HEK293 (cell line): ENCODE results near the gene SYT2.

Source experiments
- CTCF ChIA-PET: fragments of 350-600 bp; formaldehyde crosslinking; extraction: SDS; loops from one replicate; lab custom pipeline; 2021; ENCODE audit warnings: antibody characterized with exemption; lab: Yijun Ruan, JAX
- POLR2A ChIA-PET: fragments of 300-600 bp; formaldehyde crosslinking; extraction: SDS; loops from one replicate; lab custom pipeline; 2020; ENCODE audit warnings: antibody characterized with exemption, inconsistent platforms; lab: Yijun Ruan, JAX
- H3K27ac ChIP-seq: fragments of 200-500 bp; sonication (Bioruptor generic); 2 replicates; pipeline ENCODE4 v1.5.1; 2014; ENCODE audit warnings: low read depth, low read length, control low read depth, inconsistent platforms; ENCODE audit errors: extremely low read depth
- H3K36me3 ChIP-seq, 2 experiments: fragments of 200-500 bp in 1 of 2; sonication (Bioruptor generic) in 1 of 2; 1 replicate in 1 of 2; 2 replicates in 1 of 2; pipeline ENCODE4 v1.5.1; 2014 to 2017; ENCODE audit warnings: inconsistent platforms in 2 of 2, low read length in 2 of 2; ENCODE audit not compliant: control insufficient read depth in 2 of 2, insufficient read depth in 1 of 2
- H3K4me1 ChIP-seq: fragments of 200-500 bp; sonication (Bioruptor generic); 2 replicates; pipeline ENCODE4 v1.5.1; 2014; ENCODE audit warnings: mild to moderate bottlenecking, low read length, inconsistent platforms; ENCODE audit not compliant: control insufficient read depth, insufficient read depth
- H3K4me3 ChIP-seq: 2 replicates; pipeline ENCODE4 v1.5.1; 2011; ENCODE audit warnings: low read depth, mild to moderate bottlenecking, control low read depth, low read length, moderate library complexity
- H3K9me3 ChIP-seq: fragments of 200-500 bp; sonication (Bioruptor generic); 2 replicates; pipeline ENCODE4 v1.5.1; 2014; ENCODE audit warnings: low read depth, low read length, inconsistent platforms; ENCODE audit not compliant: control insufficient read depth, insufficient read depth
- EGR2 ChIP-seq: fragments of 450-650 bp; formaldehyde crosslinking; IDR thresholded peaks from 2 replicates; pipeline ENCODE4 v1.5.1; 2016; ENCODE audit warnings: low read depth, missing biosample characterization, missing genetic modification characterization
- FEZF1 ChIP-seq: fragments of 450-650 bp; formaldehyde crosslinking; IDR thresholded peaks from 2 replicates; pipeline ENCODE4 v1.5.1; 2016; ENCODE audit warnings: missing biosample characterization, missing genetic modification characterization
- GLIS1 ChIP-seq: fragments of 450-650 bp; formaldehyde crosslinking; IDR thresholded peaks from 2 replicates; pipeline ENCODE4 v1.5.1; 2016; ENCODE audit warnings: missing biosample characterization, missing genetic modification characterization
- GLIS2 ChIP-seq: fragments of 450-650 bp; formaldehyde crosslinking; IDR thresholded peaks from 2 replicates; pipeline ENCODE4 v1.5.1; 2016; ENCODE audit warnings: missing biosample characterization, missing genetic modification characterization
- HIC1 ChIP-seq: fragments of 450-650 bp; formaldehyde crosslinking; IDR thresholded peaks from 2 replicates; pipeline ENCODE4 v1.5.1; 2016; ENCODE audit warnings: missing biosample characterization, missing genetic modification characterization
- KLF1 ChIP-seq: fragments of 450-650 bp; formaldehyde crosslinking; IDR thresholded peaks from 2 replicates; pipeline ENCODE4 v1.5.1; 2016; ENCODE audit warnings: missing biosample characterization, missing genetic modification characterization
- KLF17 ChIP-seq: fragments of 450-650 bp; formaldehyde crosslinking; IDR thresholded peaks from 2 replicates; pipeline ENCODE4 v1.5.1; 2016; ENCODE audit warnings: missing biosample characterization, missing genetic modification characterization
- KLF8 ChIP-seq: fragments of 450-650 bp; formaldehyde crosslinking; IDR thresholded peaks from 2 replicates; pipeline ENCODE4 v1.5.1; 2016; ENCODE audit warnings: missing biosample characterization, missing genetic modification characterization
- PATZ1 ChIP-seq: fragments of 450-650 bp; formaldehyde crosslinking; IDR thresholded peaks from 2 replicates; pipeline ENCODE4 v1.5.1; 2016; ENCODE audit warnings: missing biosample characterization, missing genetic modification characterization
- ZBTB1 ChIP-seq: fragments of 450-650 bp; formaldehyde crosslinking; IDR thresholded peaks from 2 replicates; pipeline ENCODE4 v1.5.1; 2016; ENCODE audit warnings: missing biosample characterization, missing genetic modification characterization
- ZFHX2 ChIP-seq: fragments of 450-650 bp; formaldehyde crosslinking; conservative IDR thresholded peaks from 2 replicates; pipeline ENCODE4 v1.5.1; 2016; ENCODE audit warnings: missing biosample characterization, missing genetic modification characterization
- ZIC2 ChIP-seq: fragments of 450-650 bp; formaldehyde crosslinking; IDR thresholded peaks from 2 replicates; pipeline ENCODE4 v1.5.1; 2016; ENCODE audit warnings: missing biosample characterization, missing genetic modification characterization
- ZNF155 ChIP-seq: fragments of 450-650 bp; formaldehyde crosslinking; IDR thresholded peaks from 2 replicates; pipeline ENCODE4 v1.5.1; 2016; ENCODE audit warnings: missing biosample characterization, missing genetic modification characterization
- ZNF169 ChIP-seq: fragments of 450-650 bp; formaldehyde crosslinking; IDR thresholded peaks from 2 replicates; pipeline ENCODE4 v1.5.1; 2016; ENCODE audit warnings: missing biosample characterization, missing genetic modification characterization
- ZNF394 ChIP-seq: fragments of 450-650 bp; formaldehyde crosslinking; IDR thresholded peaks from 2 replicates; pipeline ENCODE4 v1.5.1; 2016; ENCODE audit warnings: missing biosample characterization, missing genetic modification characterization, mild to moderate bottlenecking, moderate library complexity, borderline replicate concordance
- ZNF416 ChIP-seq: fragments of 450-650 bp; formaldehyde crosslinking; IDR thresholded peaks from 2 replicates; pipeline ENCODE4 v1.5.1; 2016; ENCODE audit warnings: missing biosample characterization, missing genetic modification characterization
- ZNF654 ChIP-seq: fragments of 450-650 bp; formaldehyde crosslinking; IDR thresholded peaks from 2 replicates; pipeline ENCODE4 v1.5.1; 2016; ENCODE audit warnings: low read depth, missing biosample characterization, missing genetic modification characterization
- TF ChIP-seq, protein P1 (sequence below): fragments of 450-650 bp; formaldehyde crosslinking; IDR thresholded peaks from 2 replicates; pipeline ENCODE4 v1.5.1; 2016; ENCODE audit warnings: missing biosample characterization, missing genetic modification characterization
- TF ChIP-seq, protein P2 (sequence below): IDR thresholded peaks from 2 replicates; pipeline ENCODE4 v1.6.1; 2011; ENCODE audit warnings: mild to moderate bottlenecking, low read depth, low read length, borderline replicate concordance
- TF ChIP-seq, protein P3 (sequence below): fragments of 450-650 bp; formaldehyde crosslinking; IDR thresholded peaks from 2 replicates; pipeline ENCODE4 v1.5.1; 2016; ENCODE audit warnings: missing biosample characterization, missing genetic modification characterization, low read depth

SYT2 gene

DNA sequence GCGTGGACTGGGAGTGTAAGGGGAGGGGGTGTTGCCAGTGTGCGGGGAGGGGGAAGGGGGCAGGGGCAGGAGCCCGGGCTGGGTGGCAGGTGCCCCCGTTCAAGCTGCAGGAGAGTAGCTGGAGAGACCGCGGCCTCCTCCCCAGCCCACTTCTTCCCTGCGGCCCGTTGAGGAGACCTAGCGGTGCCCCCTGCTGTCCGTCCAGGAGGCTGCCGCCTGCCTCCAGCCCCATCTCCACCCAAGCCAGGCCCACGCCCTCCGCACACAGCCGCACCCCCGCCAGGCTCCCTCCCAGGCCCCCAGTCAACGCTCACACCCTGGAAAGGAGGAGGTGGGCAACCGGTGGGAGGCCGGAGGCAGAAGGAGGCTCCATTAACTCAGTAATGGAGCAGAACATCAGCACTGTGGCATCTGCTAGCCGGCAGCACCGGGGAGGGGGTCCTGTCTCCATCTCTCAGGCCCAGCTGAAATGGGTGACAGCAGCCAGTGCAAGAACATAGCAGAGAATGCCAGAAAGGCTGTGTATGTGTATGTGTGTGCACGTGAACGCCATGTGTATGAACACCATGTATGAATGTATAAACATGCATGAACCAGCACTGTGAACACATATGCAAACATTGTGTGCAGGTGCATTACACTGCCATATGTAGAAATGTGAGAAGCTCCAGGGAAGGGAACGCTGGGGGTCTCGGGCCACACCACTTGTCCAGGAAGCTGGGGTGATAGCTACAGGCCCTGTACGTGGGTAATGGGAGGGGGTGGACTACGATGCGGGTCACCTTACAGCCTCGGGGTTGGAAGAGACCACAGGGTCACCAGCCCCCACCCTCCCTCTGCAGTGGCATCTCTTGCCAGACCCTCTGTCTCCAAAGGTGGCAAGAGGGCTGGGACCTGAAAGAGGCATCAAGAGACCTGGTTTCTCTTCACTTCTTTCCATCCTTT is 84.6 kb downstream of the SYT2 start:
- H3K4me1 ChIP-seq = no peaks in the 10 kb centered on the region; the same call in 1 of the 2 replicates
- H3K36me3 ChIP-seq = no peaks in the 10 kb centered on the region
- no peaks in the 10 kb centered on the region for H3K9me3 ChIP-seq
- H3K4me3 ChIP-seq = no peak overlapping the region
- no peak overlapping the region for H3K27ac ChIP-seq
- ChIA-PET CTCF (interaction anchor here (0.6 to 1.5 kb wide), 5 partner anchors 9 to 161 kb away, joined by 3 to 8 read pairs (median 5); no protein-coding TSS in a partner anchor), POLR2A (no interaction called here)
- TF ChIP-seq, protein P1, sequence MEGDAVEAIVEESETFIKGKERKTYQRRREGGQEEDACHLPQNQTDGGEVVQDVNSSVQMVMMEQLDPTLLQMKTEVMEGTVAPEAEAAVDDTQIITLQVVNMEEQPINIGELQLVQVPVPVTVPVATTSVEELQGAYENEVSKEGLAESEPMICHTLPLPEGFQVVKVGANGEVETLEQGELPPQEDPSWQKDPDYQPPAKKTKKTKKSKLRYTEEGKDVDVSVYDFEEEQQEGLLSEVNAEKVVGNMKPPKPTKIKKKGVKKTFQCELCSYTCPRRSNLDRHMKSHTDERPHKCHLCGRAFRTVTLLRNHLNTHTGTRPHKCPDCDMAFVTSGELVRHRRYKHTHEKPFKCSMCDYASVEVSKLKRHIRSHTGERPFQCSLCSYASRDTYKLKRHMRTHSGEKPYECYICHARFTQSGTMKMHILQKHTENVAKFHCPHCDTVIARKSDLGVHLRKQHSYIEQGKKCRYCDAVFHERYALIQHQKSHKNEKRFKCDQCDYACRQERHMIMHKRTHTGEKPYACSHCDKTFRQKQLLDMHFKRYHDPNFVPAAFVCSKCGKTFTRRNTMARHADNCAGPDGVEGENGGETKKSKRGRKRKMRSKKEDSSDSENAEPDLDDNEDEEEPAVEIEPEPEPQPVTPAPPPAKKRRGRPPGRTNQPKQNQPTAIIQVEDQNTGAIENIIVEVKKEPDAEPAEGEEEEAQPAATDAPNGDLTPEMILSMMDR = peak; percentile 63; the same call in 1 of the 2 replicates
- TF ChIP-seq ZIC2 (tag by site-specific recombination) (peak; percentile 95), KLF1 (tag by site-specific recombination) (peak; percentile 89), ZNF394 (tag by site-specific recombination) (peak; percentile 90; the same call in 1 of the 2 replicates), KLF8 (tag by site-specific recombination) (peak; percentile 36; the same call in 1 of the 2 replicates), GLIS1 (tag by site-specific recombination) (peak; percentile 71), GLIS2 (tag by site-specific recombination) (peak; percentile 82), ZFHX2 (peak; percentile 91), KLF17 (tag by site-specific recombination) (0 out of 2 replicates have a peak, but pooled peaks have one; percentile 25), ZNF169 (no peak), HIC1 (0 out of 2 replicates have a peak, but pooled peaks have one; percentile 19), ZBTB1 (no peak), PATZ1 (tag by site-specific recombination) (peak; percentile 38; the same call in 1 of the 2 replicates), ZNF654 (tag by site-specific recombination) (peak; percentile 53), ZNF155 (tag by site-specific recombination) (no peak), ZNF416 (tag by site-specific recombination) (no peak), FEZF1 (no peak), EGR2 (tag by site-specific recombination) (peak; percentile 95)
- TF ChIP-seq, protein P2, sequence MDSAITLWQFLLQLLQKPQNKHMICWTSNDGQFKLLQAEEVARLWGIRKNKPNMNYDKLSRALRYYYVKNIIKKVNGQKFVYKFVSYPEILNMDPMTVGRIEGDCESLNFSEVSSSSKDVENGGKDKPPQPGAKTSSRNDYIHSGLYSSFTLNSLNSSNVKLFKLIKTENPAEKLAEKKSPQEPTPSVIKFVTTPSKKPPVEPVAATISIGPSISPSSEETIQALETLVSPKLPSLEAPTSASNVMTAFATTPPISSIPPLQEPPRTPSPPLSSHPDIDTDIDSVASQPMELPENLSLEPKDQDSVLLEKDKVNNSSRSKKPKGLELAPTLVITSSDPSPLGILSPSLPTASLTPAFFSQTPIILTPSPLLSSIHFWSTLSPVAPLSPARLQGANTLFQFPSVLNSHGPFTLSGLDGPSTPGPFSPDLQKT = no peak
- TF ChIP-seq, protein P3, sequence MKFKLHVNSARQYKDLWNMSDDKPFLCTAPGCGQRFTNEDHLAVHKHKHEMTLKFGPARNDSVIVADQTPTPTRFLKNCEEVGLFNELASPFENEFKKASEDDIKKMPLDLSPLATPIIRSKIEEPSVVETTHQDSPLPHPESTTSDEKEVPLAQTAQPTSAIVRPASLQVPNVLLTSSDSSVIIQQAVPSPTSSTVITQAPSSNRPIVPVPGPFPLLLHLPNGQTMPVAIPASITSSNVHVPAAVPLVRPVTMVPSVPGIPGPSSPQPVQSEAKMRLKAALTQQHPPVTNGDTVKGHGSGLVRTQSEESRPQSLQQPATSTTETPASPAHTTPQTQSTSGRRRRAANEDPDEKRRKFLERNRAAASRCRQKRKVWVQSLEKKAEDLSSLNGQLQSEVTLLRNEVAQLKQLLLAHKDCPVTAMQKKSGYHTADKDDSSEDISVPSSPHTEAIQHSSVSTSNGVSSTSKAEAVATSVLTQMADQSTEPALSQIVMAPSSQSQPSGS (tag by site-specific recombination) = no peak
